K562 (cell line): ENCODE results near the gene XKR3. TPM values are rescaled to one million over a fixed set of nuclear protein-coding genes. Genes with fewer than 3 reads are reported as not detected.
A peak's percentile ranks its signal among the peaks of the same experiment; 100 is the strongest.

Experiments
- CC2D1A ChIP-seq: fragments of 450-650 bp; IDR thresholded peaks from 2 replicates; pipeline ENCODE4 v1.6.1; 2017; ENCODE audit warnings: mild to moderate bottlenecking
- DDX20 ChIP-seq: fragments of 450-650 bp; IDR thresholded peaks from 2 replicates; pipeline ENCODE4 v1.6.1; 2016; ENCODE audit warnings: missing genetic modification characterization, low read depth, mild to moderate bottlenecking, missing compliant biosample characterization, moderate library complexity
- GTF2A2 ChIP-seq: IDR thresholded peaks from 2 replicates; pipeline ENCODE4 v1.6.1; 2016; ENCODE audit warnings: mild to moderate bottlenecking, missing genetic modification characterization, missing compliant biosample characterization
- HOMEZ ChIP-seq: fragments of 250-450 bp; sonication (Bioruptor Pico); IDR thresholded peaks from 2 replicates; pipeline ENCODE4 v1.4.0; 2020; ENCODE audit warnings: mild to moderate bottlenecking, moderate library complexity
- JUN ChIP-seq, 2 experiments: sonication (generic) in 1 of 2; formaldehyde crosslinking in 1 of 2; IDR thresholded peaks; 2 replicates each; pipeline versions ENCODE4 v1.6.1 to v1.8.0; 2012 to 2022; ENCODE audit warnings: borderline replicate concordance in 2 of 2, mild to moderate bottlenecking in 2 of 2, improper control_type of control experiment in 1 of 2, low read depth in 1 of 2, low read length in 1 of 2, missing genetic modification reagents in 1 of 2
- MEIS2 ChIP-seq: fragments of 450-650 bp; IDR thresholded peaks from 2 replicates; pipeline ENCODE4 v1.6.1; 2014; ENCODE audit warnings: mild to moderate bottlenecking; ENCODE audit not compliant: partially characterized antibody
- NFATC3 ChIP-seq: fragments of 450-650 bp; IDR thresholded peaks from 2 replicates; pipeline ENCODE4 v1.6.1; 2017; ENCODE audit warnings: mild to moderate bottlenecking
- PHB2 ChIP-seq: fragments of 450-650 bp; IDR thresholded peaks from 2 replicates; pipeline ENCODE4 v1.6.1; 2017; ENCODE audit warnings: low read depth
- RBBP5 ChIP-seq: fragments of 200-600 bp; sonication (generic); IDR thresholded peaks from 2 replicates; pipeline ENCODE4 v1.6.1; 2012; ENCODE audit warnings: borderline replicate concordance, mild to moderate bottlenecking, low read length, control low read depth, inconsistent platforms; ENCODE audit not compliant: insufficient read depth, poor library complexity, severe bottlenecking
- RFX7 ChIP-seq: fragments of 250-450 bp; sonication (Bioruptor Pico); IDR thresholded peaks from 2 replicates; pipeline ENCODE4 v1.5.1; 2021; ENCODE audit warnings: mild to moderate bottlenecking
- SPI1 ChIP-seq: IDR thresholded peaks from 2 replicates; pipeline ENCODE4 v1.6.1; 2011; ENCODE audit warnings: low read depth, low read length, control low read depth, borderline replicate concordance
- TEAD2 ChIP-seq: fragments of 450-650 bp; IDR thresholded peaks from 2 replicates; pipeline ENCODE4 v1.6.1; 2016; ENCODE audit warnings: missing genetic modification characterization, control low read depth, missing compliant biosample characterization
- TRIM24 ChIP-seq, 2 experiments: fragments of 450-650 bp; IDR thresholded peaks; 2 replicates each; pipeline ENCODE4 v1.6.1; 2016
- XRCC3 ChIP-seq: fragments of 450-650 bp; IDR thresholded peaks from 2 replicates; pipeline ENCODE4 v1.6.1; 2017; ENCODE audit warnings: mild to moderate bottlenecking, moderate library complexity
- ZC3H8 ChIP-seq: fragments of 450-650 bp; IDR thresholded peaks from 2 replicates; pipeline ENCODE4 v1.6.1; 2017
- ZNF224 ChIP-seq: sonication (generic); formaldehyde crosslinking; IDR thresholded peaks from 2 replicates; pipeline ENCODE4 v1.8.0; 2022; ENCODE audit warnings: mild to moderate bottlenecking, missing genetic modification reagents
- polyA plus RNA-seq, 8 experiments: library from polyadenylated mRNA; depleted of rRNA in 4 of 8; stranded (reverse) in 5 of 8; unstranded in 3 of 8; fragments of >200 nt; fragmentation: Nextera tagmentation in 2 of 8; fragmentation: Illumina TruSeq in 1 of 8; extraction: Ambion mirVana in 2 of 8; extraction: Trizol in 1 of 8; gene quantifications; 2 replicates each; pipeline versions ENCODE4 v1.2.1 to v1.2.3, GENCODE V29; 2011 to 2014; ENCODE audit warnings: inconsistent platforms in 1 of 8, missing spikeins in 1 of 8
- total RNA-seq, 7 experiments: library from RNA; depleted of rRNA in 6 of 7; stranded (reverse); fragments of >200 nt in 6 of 7; fragmentation: Illumina TruSeq in 2 of 7; extraction: Trizol in 2 of 7; gene quantifications; 2 replicates each; pipeline versions ENCODE4 v1.2.1 to v1.2.3, GENCODE V29; 2011 to 2021; ENCODE audit warnings: low replicate concordance in 1 of 7
- TF ChIP-seq, protein P1 (sequence below), 2 experiments: fragments of 450-650 bp in 1 of 2; sonication (generic) in 1 of 2; formaldehyde crosslinking in 1 of 2; IDR thresholded peaks in 1 of 2; conservative IDR thresholded peaks in 1 of 2; 2 replicates each; pipeline versions ENCODE4 v1.6.1 to v1.8.1; 2016 to 2023; ENCODE audit warnings: mild to moderate bottlenecking in 2 of 2, moderate library complexity in 2 of 2, inconsistent platforms in 1 of 2, missing genetic modification reagents in 1 of 2
- TF ChIP-seq, protein P2 (sequence below), 2 experiments: IDR thresholded peaks in 1 of 2; conservative IDR thresholded peaks in 1 of 2; 2 replicates each; pipeline ENCODE4 v1.6.1; 2016; ENCODE audit warnings: low read depth in 2 of 2, mild to moderate bottlenecking in 1 of 2, missing compliant biosample characterization in 1 of 2, missing genetic modification characterization in 1 of 2, moderate library complexity in 1 of 2
- TF ChIP-seq, protein P3 (sequence below): fragments of 450-650 bp; IDR thresholded peaks from 2 replicates; pipeline ENCODE4 v1.6.1; 2016; ENCODE audit warnings: mild to moderate bottlenecking

The XKR3 gene
- total and polyA plus RNA-seq, 9 of the 15 experiments (the other 6 are each of a cell fraction or from before 2014, with no cell fraction given) = 3.5 to 11.5 (median 7.1) TPM

DNA sequence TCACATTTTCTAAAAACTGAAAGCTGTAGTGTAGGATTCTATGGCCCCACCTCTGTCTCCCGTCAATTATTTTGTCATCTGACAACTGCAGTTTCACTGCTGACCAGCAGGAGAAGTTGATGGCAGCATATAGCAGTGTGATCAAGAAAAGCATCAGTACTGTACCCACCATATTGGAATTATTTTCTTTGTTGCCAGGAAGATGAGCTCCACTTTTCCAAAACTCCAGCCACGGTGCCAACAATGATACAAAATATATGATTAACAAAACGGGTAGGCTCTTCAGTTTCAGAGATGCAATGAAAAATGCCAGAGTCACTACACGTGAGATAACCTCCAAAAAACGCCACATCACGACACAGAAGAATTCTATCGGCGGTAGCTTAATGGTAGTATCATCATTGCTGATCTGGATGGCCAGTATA, 41.3 kb downstream of the XKR3 start (continued):
- TF ChIP-seq, protein P1, sequence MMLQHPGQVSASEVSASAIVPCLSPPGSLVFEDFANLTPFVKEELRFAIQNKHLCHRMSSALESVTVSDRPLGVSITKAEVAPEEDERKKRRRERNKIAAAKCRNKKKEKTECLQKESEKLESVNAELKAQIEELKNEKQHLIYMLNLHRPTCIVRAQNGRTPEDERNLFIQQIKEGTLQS (IDR thresholded peaks at IDR 0.05) = no peak
- TF ChIP-seq, protein P1 (CRISPR knock-in tag; conservative IDR thresholded peaks at IDR 0.05) = peak; percentile 54; the same call in 1 of the 2 replicates
- TF ChIP-seq ZC3H8 = no peak
- peak; percentile 57; the same call in 1 of the 2 replicates for TF ChIP-seq XRCC3
- TF ChIP-seq TEAD2 (tag) = peak; percentile 5; the same call in 1 of the 2 replicates
- no peak for TF ChIP-seq PHB2
- TF ChIP-seq NFATC3 = 0 out of 2 replicates have a peak, but pooled peaks have one; percentile 66
- TF ChIP-seq, protein P2, sequence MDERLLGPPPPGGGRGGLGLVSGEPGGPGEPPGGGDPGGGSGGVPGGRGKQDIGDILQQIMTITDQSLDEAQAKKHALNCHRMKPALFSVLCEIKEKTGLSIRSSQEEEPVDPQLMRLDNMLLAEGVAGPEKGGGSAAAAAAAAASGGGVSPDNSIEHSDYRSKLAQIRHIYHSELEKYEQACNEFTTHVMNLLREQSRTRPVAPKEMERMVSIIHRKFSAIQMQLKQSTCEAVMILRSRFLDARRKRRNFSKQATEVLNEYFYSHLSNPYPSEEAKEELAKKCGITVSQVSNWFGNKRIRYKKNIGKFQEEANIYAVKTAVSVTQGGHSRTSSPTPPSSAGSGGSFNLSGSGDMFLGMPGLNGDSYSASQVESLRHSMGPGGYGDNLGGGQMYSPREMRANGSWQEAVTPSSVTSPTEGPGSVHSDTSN (CRISPR knock-in tag; IDR thresholded peaks at IDR 0.05; ENCODE audit: low read depth) = no peak; the same call in 1 of the 2 replicates
- TF ChIP-seq, protein P2 (tag; conservative IDR thresholded peaks at IDR 0.05; ENCODE audit: low read depth) = peak; percentile 93
- TF ChIP-seq, protein P3, sequence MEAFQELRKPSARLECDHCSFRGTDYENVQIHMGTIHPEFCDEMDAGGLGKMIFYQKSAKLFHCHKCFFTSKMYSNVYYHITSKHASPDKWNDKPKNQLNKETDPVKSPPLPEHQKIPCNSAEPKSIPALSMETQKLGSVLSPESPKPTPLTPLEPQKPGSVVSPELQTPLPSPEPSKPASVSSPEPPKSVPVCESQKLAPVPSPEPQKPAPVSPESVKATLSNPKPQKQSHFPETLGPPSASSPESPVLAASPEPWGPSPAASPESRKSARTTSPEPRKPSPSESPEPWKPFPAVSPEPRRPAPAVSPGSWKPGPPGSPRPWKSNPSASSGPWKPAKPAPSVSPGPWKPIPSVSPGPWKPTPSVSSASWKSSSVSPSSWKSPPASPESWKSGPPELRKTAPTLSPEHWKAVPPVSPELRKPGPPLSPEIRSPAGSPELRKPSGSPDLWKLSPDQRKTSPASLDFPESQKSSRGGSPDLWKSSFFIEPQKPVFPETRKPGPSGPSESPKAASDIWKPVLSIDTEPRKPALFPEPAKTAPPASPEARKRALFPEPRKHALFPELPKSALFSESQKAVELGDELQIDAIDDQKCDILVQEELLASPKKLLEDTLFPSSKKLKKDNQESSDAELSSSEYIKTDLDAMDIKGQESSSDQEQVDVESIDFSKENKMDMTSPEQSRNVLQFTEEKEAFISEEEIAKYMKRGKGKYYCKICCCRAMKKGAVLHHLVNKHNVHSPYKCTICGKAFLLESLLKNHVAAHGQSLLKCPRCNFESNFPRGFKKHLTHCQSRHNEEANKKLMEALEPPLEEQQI = peak; percentile 38; the same call in 1 of the 2 replicates
- TF ChIP-seq MEIS2 = peak; percentile 90
- TF ChIP-seq TRIM24 (IDR thresholded peaks at IDR 0.05) = 0 out of 4 replicates have a peak, but pooled peaks of 1 of the 2 experiments have one; percentile 9
- no peak for TF ChIP-seq SPI1
- TF ChIP-seq HOMEZ = no peak
- 0 out of 2 replicates have a peak, but pooled peaks have one; percentile 27 for TF ChIP-seq RFX7 (CRISPR knock-in tag)
- TF ChIP-seq CC2D1A = peak; percentile 36; the same call in 1 of the 2 replicates
- TF ChIP-seq DDX20 (tag) = no peak
- TF ChIP-seq ZNF224 (CRISPR knock-in tag) = 0 out of 2 replicates have a peak, but pooled peaks have one; percentile 49
- no peak for TF ChIP-seq RBBP5
- peak; percentile 71; the same call in 1 of the 2 replicates for TF ChIP-seq GTF2A2 (tag)
- TF ChIP-seq JUN (IDR thresholded peaks at IDR 0.05; ENCODE audit: borderline replicate concordance, low read depth, low read length) = 0 out of 2 replicates have a peak, but pooled peaks have one; percentile 15
- TF ChIP-seq JUN (CRISPR knock-in tag; IDR thresholded peaks at IDR 0.05; ENCODE audit: borderline replicate concordance) = no peak
